ENCODE measurements around the gene GRWD1.

GRCh38 chr19:48444936-48445200, 915 bp upstream of the GRWD1 start:
- TF ChIP-seq EZH2 (IDR thresholded peaks at IDR 0.05; ENCODE audit: borderline replicate concordance, low read length) (no peak), CTCF (IDR thresholded peaks at IDR 0.05; ENCODE audit: low read length) (no peak)
